Mucosa of rectum (tissue), 2 donors: Measurements from ENCODE around the gene DAPK1.

Experiments used
- H3K27ac ChIP-seq, 2 donors: one replicate each; pipeline ENCODE4 v1.7.0; 2013; ENCODE audit warnings: inconsistent platforms in 2 of 2, low read depth in 2 of 2, low read length in 2 of 2
- H3K27me3 ChIP-seq, 2 donors: one replicate each; pipeline ENCODE4 v1.7.0; 2013; ENCODE audit warnings: low read length in 2 of 2; ENCODE audit not compliant: control insufficient read depth in 2 of 2, insufficient read depth in 2 of 2
- H3K36me3 ChIP-seq, 2 donors: one replicate each; pipeline ENCODE4 v1.7.0; 2013; ENCODE audit warnings: low read length in 2 of 2; ENCODE audit not compliant: control insufficient read depth in 2 of 2, insufficient read depth in 2 of 2
- H3K4me1 ChIP-seq, 2 donors: one replicate each; pipeline ENCODE4 v1.7.0; 2013; ENCODE audit warnings: low read length in 2 of 2, mild to moderate bottlenecking in 1 of 2; ENCODE audit not compliant: control insufficient read depth in 2 of 2, insufficient read depth in 2 of 2
- H3K4me3 ChIP-seq, 2 donors: one replicate each; pipeline ENCODE4 v1.7.0; 2013; ENCODE audit warnings: low read length in 2 of 2
- H3K9ac ChIP-seq, 2 donors: one replicate each; pipeline ENCODE4 v1.7.0; 2013; ENCODE audit warnings: low read length in 2 of 2, low read depth in 1 of 2, mild to moderate bottlenecking in 1 of 2
- H3K9me3 ChIP-seq, 2 donors: one replicate each; pipeline ENCODE4 v1.7.0; 2013; ENCODE audit warnings: low read length in 2 of 2; ENCODE audit not compliant: control insufficient read depth in 2 of 2
- donor health status: healthy.
- donor health status: Normal muscosa, but diverticular disease.

Gene DAPK1

DNA sequence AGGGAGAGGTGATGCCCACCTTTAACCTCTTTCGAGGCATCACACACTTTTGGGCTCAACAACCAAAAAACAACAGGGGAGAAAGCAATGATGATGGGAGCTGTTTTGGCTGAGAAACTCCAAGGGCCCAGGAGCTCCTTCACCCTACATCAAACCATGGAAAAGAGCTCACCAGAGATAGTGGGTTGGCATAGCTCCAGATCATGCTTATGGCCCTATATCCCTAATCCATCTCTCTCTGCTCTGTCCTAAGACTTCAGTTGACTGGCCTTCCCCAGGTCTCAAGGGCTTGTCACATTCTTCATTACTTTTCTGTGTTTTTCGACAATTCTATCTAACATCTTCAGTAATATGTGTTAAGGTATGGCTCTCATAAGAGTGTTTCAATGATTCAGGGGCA, 222.5 kb downstream of the DAPK1 start:
- Histone ChIP-seq H3K4me1 (no peaks in the 10 kb centered on the region), H3K27ac (no peak overlapping the region), H3K27me3 (no peaks in the 10 kb centered on the region), H3K36me3 (no peaks in the 10 kb centered on the region), H3K4me3 (no peak overlapping the region), H3K9ac (no peak overlapping the region), H3K9me3 (no peaks in the 10 kb centered on the region)

DNA sequence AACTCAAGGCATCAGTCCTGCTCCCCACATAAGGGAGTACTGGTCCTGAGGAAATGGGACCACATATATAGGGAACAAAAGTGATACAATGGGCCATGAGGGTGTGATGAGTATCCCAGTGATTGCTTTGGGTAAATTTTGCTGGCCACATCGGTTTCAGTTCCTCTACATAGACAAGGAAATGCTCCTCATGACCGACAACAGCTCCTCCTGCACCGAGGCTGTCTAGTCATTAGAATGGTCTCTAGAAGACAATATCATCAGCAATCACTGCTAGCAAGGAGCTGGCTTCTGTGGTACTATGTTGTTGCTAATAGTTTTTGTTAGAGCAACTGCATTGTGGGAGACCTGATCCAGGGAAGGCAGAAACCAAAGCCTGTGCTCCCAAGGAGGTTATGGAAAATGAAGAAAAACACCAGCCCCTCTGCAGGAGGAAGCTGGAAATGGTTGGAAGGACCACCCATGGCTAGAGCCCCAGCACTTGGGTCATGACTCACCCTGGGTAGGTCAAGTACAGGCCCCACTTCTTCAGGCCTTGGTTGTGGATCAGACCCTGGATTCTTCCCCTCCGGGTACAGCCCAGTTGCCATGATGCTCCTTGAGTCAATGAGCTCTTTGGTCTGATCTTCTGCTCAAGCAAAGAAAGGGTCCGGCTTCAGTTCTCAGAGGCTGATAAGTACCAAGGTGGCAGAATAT, 224.9 kb downstream of the DAPK1 start:
- Histone ChIP-seq H3K4me1 (peaks cover 0 to 3% of the 10 kb centered on the region in 2 donors), H3K27ac (no peak overlapping the region), H3K4me3 (no peak overlapping the region), H3K9ac (no peak overlapping the region), H3K27me3 (no peaks in the 10 kb centered on the region), H3K9me3 (no peaks in the 10 kb centered on the region), H3K36me3 (no peaks in the 10 kb centered on the region)

DNA sequence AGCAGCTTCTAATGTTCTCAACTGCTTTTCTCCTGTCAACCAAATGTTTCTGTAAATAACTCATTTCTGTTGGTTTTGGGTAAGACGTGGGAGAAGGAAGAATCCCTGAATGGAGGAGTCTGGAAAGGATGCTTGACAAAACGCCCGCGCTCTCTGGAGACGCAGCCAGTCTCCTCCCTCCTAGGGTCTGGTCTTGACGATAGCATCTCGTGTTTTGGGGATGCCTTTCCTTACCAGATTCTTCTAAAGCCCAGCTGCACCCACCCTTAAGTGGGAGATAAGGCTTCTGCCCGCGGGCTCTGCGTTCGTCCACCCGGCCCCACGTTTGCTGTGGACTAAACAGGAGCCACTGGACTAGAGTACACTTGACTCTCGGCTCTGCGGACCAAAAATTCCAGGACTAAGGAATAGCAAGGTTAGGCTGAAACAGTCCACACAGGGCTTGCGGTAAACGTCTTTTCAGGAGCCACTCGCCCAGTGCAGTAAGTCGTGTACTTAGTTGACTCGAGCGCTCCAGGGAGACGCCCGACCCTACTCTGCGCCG, 227.8 kb downstream of the DAPK1 start:
- Histone ChIP-seq H3K4me1 (peaks cover 0 to 3% of the 10 kb centered on the region in 2 donors), H3K9me3 (no peaks in the 10 kb centered on the region), H3K4me3 (peak overlapping the region; percentile 80 to 88), H3K36me3 (peaks cover 2 to 14% of the 10 kb centered on the region in 2 donors), H3K9ac (peak overlapping the region; percentile 10 to 91), H3K27ac (peak overlapping the region; percentile 83 to 87), H3K27me3 (no peaks in the 10 kb centered on the region)

DNA sequence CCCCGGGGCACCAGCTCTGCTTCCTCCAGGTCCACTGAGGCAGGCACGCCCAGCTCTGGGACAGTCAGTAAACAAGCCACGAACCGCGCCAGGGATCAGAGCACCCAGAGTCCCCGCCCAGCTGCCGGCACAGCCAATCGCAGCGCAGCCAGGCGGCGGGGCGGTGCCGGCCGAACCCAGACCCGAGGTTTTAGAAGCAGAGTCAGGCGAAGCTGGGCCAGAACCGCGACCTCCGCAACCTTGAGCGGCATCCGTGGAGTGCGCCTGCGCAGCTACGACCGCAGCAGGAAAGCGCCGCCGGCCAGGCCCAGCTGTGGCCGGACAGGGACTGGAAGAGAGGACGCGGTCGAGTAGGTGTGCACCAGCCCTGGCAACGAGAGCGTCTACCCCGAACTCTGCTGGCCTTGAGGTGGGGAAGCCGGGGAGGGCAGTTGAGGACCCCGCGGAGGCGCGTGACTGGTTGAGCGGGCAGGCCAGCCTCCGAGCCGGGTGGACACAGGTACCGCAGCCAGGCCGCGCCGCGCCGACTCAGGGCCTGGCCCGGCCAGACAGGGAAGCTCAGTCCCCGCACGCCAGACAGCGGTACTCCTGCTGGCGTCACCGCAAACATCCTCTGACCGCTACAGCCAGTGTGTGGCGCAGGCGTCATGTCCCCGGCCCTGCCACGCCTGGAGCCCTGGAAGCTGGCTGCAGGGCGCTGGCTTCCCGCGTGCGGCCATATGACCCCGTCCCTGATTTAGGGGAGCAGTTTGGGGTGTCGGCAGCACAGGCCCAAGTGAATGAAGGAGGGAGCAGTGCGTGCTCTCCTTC, 228.4 kb downstream of the DAPK1 start, which contains the start of gene CTSL:
Gene CTSL, plus strand, starts transcription at position 220 of the 810 bp plus-strand sequence. CDS start 1,485 bp downstream, outside the sequence.
- H3K4me1 ChIP-seq, result peaks cover 0 to 3% of the 10 kb centered on the region in 2 donors
- H3K9me3 ChIP-seq, result no peaks in the 10 kb centered on the region
- peak within 1 kb of the TSS; percentile 70 to 91 for H3K9ac ChIP-seq
- peak within 1 kb of the TSS; percentile 80 to 88 for H3K4me3 ChIP-seq
- H3K27ac ChIP-seq, result peak within 1 kb of the TSS; percentile 83 to 87
- H3K27me3 ChIP-seq, result no peaks in the 10 kb centered on the region
- peaks cover 5 to 15% of the 10 kb centered on the region in 2 donors for H3K36me3 ChIP-seq

DNA sequence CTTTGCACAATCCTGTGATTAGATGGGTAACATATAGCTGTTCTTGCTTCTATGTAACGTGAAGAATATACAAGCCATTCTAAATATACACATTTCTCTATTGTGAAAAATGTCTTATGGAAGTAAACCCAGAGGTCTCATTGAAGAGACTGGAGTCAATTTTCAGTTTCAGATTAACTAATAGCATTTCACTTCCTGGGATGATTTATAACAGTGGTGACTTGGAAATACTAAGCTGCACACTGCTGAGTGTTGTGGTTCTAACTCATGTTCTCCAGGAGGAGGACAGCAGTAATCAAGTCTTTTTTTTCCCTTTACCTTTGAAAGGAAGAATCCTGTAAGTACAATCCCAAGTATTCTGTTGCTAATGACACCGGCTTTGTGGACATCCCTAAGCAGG, 231.6 kb downstream of the DAPK1 start:
- H3K27me3 ChIP-seq, result no peaks in the 10 kb centered on the region
- H3K36me3 ChIP-seq, result peaks cover 5 to 15% of the 10 kb centered on the region in 2 donors
- H3K9ac ChIP-seq, result no peak overlapping the region
- no peaks in the 10 kb centered on the region for H3K9me3 ChIP-seq
- H3K4me3 ChIP-seq, result no peak overlapping the region
- no peak overlapping the region for H3K27ac ChIP-seq
- peaks cover 0 to 3% of the 10 kb centered on the region in 2 donors for H3K4me1 ChIP-seq

DNA sequence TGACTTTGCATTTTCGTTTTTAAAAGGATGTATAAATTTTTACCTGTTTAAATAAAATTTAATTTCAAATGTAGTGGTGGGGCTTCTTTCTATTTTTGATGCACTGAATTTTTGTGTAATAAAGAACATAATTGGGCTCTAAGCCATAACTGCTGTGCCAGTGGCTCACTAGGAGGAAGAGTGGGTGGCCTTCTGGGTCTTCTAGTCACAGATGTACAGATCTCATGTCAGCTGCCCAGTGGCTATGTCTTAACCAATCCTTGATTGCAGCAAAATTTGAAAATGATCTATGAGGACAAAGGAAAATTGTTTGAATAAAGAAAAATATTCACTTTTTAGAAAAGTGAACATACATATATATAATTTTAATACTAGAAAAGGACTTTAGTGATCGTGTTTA, 233.7 kb downstream of the DAPK1 start:
- peaks cover 5 to 15% of the 10 kb centered on the region in 2 donors for H3K36me3 ChIP-seq
- no peak overlapping the region for H3K4me3 ChIP-seq
- no peak overlapping the region for H3K27ac ChIP-seq
- no peaks in the 10 kb centered on the region for H3K9me3 ChIP-seq
- peaks cover 0 to 3% of the 10 kb centered on the region in 2 donors for H3K4me1 ChIP-seq
- no peak overlapping the region for H3K9ac ChIP-seq
- no peaks in the 10 kb centered on the region for H3K27me3 ChIP-seq

DNA sequence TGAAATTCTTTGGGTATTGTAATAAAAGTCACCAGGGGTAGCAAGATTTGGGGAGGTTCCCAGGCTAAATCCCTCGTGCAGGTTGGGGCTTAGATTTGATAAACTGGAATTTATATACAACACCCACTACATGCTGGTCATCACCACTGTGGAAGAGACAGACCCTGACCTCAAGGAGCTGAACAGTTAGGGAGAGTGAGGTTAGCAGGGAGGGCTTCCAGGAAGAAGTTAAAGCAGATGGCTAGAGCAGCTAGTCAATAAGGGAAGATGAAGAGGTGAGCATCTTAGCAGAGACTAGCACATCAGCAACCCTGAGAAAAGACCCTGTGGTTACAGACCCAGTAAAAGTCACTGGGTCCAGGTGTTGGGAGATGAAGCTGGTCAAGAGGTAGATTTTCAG, 234.7 kb downstream of the DAPK1 start:
- Histone ChIP-seq H3K27ac (no peak overlapping the region), H3K27me3 (no peaks in the 10 kb centered on the region), H3K4me3 (no peak overlapping the region), H3K9ac (no peak overlapping the region), H3K36me3 (peaks cover 5 to 15% of the 10 kb centered on the region in 2 donors), H3K4me1 (no peaks in the 10 kb centered on the region), H3K9me3 (no peaks in the 10 kb centered on the region)

DNA sequence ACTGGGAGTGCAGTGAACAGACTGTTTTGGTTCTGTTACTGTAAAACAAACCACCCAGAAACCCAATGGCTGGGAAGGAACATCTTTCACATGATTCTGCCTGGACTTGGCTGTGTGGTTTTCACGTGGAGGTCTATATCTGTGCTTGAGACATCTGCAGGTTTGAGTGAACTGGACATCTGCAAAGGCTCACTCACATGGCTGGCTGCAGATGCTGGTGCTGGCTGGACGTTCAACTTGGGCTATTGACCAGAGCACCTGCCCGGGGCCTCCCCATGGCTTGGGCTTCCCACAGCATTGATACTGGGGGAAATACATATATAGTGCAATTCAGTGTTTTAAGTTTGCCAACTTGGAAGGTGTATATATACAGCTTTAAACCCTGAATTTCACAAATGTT, 235.1 kb downstream of the DAPK1 start:
- Histone ChIP-seq H3K4me1 (no peaks in the 10 kb centered on the region), H3K36me3 (peaks cover 5 to 14% of the 10 kb centered on the region in 2 donors), H3K4me3 (no peak overlapping the region), H3K9me3 (no peaks in the 10 kb centered on the region), H3K27me3 (no peaks in the 10 kb centered on the region), H3K9ac (no peak overlapping the region), H3K27ac (no peak overlapping the region)

DNA sequence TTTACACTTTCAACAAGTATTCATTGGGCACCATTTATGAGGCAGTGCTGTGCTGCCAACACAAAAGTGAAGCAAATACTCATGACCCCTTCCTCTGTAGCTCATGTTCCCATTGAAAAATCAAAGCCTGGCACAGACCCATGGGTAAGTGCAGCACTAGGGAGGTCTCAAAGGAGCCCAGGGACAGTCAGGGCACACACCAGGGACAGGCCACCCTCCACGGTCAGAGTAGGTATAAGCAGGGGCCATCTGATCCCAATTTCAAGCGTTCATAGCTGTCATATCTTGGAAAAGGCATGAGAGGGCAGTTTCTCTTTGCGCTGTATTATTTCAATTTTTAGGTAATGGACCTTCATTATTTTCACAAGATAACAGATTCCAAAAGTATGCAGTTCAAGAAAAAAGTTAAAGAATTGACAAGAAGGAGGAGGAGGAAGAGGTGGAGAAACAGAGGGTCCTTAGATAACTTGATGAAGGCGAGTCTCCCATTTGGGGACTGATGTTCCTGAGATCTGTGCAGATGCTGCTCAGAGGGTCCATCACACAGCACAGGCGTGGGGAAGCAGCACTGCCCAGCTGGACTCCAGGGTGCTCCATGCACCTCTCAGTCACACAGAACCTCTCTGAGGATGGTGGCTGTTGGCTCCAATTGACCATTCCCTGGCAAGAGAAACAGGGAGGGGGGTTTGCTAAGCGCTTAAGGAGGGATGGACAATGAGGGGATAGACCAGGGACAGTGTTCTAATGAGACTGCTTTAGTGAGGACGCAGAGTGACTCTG, 235.8 kb downstream of the DAPK1 start:
- no peak overlapping the region for H3K27ac ChIP-seq
- H3K9me3 ChIP-seq, result no peaks in the 10 kb centered on the region
- no peaks in the 10 kb centered on the region for H3K4me1 ChIP-seq
- H3K9ac ChIP-seq, result no peak overlapping the region
- peaks cover 2 to 12% of the 10 kb centered on the region in 2 donors for H3K36me3 ChIP-seq
- H3K4me3 ChIP-seq, result no peak overlapping the region
- no peaks in the 10 kb centered on the region for H3K27me3 ChIP-seq
